GM21381 (cell line): ENCODE results near the gene TTC8.

Source experiments
- ATAC-seq: cut with Tn5 transposase; IDR thresholded peaks from one replicate; pipeline ENCODE4 v1.9.1; 2021; ENCODE audit warnings: mild to moderate bottlenecking, moderate library complexity; ENCODE audit not compliant: unreplicated experiment

Gene TTC8

DNA sequence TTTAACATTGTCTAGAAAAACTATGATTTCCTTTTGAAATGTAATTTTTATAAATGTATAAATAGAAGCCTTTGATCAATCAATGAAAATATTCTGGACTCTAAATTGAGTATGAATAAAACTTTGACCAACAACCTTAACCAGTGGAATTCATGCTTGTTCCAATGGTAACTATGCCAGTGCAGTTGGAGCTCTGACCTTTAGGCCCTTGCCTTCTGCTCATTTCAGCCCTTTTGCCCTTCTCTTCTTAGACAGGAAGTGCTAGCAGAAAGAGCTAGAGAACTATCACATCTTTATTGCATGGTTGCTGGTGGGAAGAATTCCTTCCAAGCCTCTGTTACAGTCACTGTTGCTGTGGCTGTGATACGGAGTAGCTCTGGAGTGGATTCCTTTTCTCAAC is 39.7 kb downstream of the TTC8 start:
- ATAC-seq: no peak

DNA sequence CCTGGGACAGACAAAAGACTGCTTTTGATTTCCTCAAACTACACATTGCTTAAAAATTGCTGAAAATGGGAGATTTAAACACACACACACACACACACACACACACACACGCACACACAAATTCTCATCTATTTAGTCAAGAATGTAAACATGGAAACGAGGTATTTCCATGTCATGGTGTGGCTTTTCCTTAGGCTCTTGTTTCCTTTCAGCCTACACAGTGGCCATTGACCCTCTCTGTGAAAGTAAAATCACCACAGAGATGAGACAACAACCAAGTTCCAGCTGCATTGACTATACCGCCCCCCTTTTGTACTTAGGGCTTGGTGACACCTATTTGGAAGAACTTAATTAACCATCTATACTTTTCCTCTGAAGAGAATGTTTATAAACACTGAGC is 41.9 kb downstream of the TTC8 start:
- ATAC-seq: no peak

DNA sequence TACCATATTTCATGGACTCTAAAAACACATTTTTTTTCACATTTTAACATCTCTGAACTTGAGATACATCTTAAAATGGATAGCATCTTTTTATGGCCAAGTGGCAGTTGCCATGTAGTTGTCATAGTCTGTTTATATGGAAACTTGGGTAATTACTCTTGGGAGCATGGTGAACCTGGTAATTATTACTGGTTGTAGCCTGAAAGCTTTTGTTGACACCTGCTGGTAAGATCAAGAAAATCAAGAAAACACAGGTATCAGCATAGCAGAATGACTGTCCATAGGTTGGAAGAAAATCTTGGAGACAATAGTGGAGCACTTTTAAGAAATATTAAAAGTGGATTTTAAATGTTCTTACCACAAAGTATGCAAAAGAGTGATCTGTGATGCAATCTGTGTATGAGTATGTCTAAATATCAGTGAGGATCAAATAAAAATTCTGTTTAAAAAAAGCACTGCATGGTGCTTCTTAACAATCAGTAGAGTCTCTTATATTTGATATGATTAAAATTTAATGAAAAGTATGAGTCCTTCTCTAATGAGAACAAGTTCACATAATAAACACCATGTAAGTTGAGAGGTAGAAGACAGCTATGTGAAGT is 44.2 kb downstream of the TTC8 start:
- ATAC-seq: no peak

DNA sequence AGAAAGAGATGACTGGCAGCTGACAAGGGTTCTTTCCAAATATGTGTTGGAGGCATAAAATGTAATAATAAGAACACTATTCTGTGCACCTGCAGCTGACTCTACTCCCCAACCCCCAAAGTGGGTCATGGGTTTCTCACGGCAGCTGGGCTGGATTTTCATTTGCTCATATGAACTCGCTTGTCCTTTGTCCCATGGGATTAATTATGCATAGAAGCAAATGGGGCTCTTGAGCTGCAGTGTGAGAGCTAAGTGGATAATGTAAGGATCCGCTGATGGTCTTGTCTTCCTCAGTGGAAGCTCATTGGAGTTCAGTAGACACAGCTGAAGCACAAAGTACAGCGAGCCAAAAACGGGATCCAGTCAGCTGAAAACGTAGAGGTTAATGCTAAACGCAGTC is 46.3 kb downstream of the TTC8 start:
- ATAC-seq: no peak

DNA sequence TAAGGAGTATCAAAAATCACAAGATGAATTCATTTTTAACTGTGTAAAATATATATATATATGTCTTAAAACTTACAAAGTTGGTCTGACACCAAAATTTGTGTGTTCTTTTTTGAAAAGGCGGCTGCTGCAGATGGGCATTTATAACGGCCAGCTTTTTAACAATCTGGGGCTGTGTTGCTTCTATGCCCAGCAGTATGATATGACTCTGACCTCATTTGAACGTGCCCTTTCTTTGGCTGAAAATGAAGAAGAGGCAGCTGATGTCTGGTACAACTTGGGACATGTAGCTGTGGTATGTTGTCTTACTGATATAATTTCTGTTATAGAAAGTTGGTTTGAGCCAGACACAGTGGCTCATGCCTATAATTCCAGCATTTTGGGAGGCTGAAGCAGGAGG is 47.0 kb downstream of the TTC8 start:
- ATAC-seq: no peak

DNA sequence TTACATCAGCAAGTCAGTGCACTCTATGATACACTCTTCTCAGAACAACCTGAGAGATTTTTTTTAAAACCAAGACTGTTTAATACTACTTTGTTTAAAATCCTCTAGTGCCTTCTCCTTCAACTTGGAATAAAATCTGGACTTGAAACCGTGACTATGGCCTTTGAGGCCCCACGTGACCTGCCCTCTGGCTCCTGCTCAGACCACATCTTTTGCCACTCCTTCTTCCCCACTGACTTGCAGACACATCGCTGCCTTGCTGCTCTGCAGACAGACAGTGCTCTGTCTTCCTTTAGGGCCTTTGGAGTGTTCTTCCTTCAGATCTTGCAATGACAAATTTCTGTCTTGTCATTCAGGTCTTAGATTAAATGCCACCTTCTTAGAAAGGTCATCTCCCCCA is 48.5 kb downstream of the TTC8 start:
- ATAC-seq: no peak

DNA sequence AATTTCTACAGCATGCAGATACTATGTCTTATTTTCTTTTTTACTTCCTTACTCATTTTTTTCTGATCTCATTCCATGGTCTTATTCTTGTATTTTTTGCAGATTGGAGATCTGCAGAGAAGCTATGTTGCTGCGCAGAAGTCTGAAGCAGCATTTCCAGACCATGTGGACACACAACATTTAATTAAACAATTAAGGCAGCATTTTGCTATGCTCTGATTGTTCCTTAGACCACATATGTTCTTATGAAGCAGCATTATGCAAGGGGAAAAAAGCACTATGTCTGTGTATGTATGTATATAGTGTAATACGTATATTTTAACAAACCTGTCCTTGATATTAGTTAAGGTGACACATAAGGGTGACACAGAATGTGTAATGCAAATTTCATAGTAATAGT is 52.7 kb downstream of the TTC8 start:
- ATAC-seq: no peak

DNA sequence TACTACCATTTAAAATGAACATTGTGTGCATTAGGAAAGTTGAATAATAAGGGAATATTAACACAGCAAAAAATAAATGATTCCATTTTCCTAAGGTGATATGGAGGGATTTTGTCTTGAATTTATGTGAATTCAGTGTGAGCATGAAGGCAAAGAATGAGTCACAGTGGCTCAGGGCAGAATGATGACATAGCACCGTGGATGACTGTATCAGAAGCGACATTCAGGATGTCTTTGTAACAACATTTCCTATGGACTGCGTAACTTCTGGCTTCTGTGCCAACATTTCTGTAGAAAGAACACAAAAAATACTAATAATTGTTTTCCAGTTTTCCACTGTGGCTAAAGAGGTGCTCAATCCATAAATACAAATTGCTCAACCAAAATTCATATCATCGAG is 54.6 kb downstream of the TTC8 start:
- no peak for ATAC-seq

DNA sequence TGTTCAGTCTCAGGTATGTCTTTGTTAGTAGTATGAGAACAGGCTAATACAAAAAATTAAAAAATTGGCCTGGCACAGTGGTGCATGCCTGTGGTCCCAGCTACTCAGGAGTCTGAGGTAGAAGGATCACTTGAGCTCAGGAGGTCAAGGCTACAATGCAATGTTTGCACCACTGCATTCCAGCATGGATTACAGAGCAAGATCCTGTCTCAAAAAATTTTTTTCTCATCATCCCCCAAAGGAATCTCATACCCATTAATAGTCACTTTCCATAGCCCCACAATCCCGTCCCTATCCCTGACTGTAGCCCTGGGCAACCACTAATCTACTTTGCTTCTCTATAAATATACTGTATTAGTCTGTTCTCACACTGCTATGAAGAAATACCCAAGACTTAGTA is 57.8 kb downstream of the TTC8 start:
- no peak for ATAC-seq

DNA sequence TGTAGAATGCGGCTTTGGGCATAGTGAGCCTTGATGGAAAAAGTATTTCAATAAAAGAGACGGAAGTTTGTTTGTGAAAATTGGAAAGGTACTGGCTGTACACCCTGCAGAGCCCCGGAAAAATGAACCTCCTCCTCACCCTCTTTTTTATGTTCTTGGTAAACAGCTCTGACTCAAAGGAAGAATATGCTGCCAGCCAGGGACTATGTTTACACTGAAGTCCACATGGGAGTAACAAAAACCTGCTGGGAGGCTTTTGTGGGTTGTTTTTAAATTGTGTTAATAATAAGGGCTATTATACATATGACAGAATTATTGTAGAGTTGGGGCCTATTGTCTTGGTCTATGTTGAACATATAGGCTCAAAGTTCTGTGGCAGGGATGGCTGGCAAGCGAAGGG is 70.7 kb downstream of the TTC8 start:
- no peak for ATAC-seq

DNA sequence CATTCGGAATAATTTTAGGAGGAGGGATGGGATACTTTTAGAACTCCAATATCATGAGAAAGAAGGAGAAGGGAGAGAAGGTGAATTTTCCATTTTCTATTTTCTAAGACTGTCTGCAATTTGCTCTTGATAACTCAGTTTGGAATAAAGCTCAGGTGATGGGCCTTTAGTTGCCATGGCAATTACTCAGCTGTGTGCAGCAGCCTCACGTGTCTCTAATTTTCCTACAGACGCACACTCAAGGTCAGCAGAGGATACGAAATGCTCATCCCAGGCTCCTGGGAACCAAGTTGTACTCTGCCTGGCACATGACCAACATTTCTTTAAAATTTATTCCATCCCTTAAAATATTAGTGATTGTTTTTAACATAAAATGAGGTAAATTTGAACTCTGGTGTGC is 76.7 kb downstream of the TTC8 start:
- ATAC-seq: no peak

DNA sequence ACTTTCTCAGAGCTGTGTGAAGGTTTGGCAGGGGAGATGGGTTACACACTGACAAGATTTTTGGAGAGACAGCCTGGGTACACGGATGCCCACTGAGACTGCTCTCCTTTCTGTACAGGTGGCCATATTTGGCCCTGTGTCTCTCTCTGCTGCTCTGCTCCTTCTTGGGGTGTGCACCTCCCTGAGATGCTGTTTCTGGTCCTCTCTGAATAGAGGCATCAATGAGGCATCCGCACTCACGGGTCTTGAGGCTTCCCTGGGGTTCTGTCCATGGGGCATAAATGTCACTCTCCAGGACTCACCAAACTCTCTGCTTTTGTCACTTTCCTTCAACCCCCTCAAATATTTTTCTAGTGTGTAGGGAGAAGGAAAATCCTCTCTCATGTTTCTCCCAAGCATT is 77.5 kb downstream of the TTC8 start:
- ATAC-seq: no peak

DNA sequence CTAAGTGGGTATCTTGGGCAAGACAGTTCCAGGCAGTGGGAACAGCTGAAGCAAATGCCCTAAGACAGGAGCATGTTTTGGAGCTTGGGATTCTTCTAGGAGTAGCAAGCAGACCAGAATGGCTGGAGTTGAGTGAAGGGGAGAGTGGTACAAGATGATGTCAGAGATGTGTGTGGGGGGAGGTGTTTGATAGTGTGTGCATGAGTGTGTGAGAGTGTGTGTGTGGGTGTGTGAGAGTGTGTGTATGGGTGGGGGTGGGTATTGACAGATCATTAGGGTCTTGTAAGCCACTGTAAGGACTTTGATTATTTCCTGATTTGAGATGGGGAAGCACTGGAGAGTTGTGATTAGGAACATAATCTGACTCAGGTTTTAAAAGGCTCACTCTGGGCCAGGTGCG is 78.4 kb downstream of the TTC8 start:
- ATAC-seq: no peak

DNA sequence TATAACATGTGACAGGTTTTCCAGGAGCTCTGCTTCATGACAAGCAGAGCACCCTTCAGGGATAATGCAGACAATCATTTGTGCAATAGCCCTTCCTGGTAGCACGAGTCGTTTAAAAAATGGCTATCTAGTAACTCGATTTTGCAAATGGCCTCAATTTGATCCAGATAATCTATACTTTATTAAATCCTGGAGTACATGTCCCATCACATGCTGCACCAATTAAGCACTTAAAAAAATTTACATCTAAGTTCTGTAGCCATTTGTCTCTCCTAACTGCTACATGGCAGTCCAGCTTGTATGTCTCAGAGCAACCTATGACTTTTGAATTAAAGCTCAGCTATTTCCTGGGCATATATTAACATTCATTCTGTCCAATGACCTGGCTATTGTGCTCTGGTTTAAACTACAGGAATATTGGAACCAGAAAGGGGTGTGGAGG is 79.8 kb downstream of the TTC8 start:
- ATAC-seq: no peak

DNA sequence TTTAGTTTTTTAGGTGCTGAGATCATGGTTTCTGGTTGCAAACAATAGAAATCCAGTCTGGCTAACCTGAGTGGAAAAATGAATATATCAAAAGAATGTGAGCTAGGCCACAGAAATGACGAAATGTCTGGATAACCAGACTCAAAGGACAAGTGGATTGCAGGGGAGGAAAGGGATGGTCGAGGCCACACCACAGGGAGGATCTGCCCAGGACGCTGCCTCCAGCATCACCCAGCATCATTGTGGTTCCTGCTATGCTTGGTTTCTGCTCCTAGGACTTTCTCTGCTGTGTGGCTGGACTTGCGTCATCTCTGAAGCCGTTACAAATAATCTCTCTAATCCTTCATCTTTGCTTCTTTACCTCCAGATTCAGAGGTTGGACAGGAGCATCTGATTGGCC is 80.4 kb downstream of the TTC8 start:
- no peak for ATAC-seq

DNA sequence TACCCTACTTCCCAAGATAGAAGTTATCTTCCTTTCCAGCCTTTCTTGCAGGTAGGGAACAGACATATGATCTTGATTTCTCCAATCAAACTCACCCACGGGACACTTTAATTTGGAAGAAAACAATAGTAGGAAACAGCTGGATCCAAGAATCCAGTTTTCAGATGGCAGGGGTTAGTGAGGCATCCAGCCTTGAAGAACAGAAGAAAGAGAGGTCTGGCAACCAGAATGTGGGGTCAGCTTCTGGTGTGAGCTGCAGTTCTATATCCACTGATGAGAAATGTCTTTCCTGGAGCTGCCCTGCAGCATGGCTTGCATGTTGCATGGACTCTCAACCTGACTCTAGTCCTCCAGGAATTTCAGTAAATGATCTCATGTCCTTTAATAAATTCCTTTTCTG is 83.8 kb downstream of the TTC8 start:
- ATAC-seq: no peak

DNA sequence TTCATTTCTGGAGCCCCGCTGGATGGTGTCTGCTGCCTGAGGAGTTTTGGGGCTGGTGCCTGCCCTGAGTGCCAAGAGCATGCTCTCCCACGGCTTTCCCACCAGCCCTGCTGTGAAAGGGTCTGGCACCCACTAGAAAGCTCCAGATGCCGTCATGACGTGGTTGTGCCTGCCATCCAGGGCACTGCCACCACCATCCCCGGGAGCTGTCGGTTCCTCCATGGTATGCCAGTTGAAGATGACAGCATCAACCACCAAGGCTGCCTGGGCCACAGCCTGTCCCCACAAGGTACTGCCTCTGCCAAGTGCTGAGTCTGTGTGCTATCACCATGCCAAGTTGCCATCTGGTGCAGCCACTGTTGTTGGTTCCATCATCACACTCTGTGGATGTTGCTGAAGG is 85.9 kb downstream of the TTC8 start:
- ATAC-seq: no peak

DNA sequence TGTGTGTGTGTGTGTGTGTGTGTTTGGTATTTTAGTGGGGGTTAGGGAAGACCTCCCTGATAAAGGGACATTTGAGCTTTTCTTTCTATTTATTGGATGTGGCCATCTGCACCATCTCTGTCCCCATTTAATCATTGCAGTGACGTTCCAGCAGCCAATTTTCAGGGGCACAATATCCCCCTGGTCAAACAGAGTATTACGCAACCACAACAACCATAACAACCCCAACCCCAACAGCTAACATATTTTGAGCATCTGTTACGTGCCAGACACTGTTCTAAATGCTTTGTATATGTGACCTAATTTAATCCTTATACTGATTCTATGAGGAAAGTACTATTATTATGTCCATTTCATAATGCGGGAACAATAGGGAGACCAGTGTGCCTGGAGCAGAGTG is 87.4 kb downstream of the TTC8 start:
- no peak for ATAC-seq

DNA sequence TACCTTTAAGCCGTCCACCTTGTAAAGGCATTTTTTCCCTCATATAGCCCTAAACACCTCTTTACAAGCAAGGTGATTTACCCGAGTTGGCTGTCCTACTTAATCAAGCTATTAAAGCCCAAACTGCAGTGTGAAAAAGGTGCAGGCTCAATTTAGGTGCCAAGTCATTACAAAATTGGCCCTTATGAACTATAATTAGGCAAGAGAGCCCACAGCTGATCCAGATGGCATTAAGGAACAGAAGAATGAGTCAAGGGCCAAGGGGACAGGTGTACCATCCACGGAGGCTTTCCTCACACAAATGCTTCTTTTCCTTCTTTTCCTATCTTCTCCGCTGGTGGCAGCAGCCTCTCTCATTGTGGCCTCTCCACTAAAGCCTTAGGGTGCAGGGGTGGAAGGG is 90.5 kb downstream of the TTC8 start:
- no peak for ATAC-seq

DNA sequence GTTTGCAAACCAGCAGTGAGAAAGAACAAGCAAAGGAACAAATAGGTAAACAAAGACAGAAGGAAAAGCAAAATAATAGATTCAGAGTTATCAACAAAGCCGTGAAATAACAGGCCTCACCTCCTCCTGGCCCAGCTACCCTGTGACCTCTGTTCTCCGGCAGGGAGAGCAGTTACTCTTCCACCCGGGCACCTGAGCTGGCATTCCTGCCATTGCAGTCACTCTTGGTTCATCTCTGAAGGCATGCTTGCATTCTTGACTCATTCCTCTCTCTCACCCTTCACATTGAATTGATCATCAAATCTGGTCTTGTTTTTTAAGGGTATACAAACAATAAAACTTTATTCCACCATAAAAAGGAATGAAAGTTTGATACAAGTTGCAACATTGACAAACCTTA is 95.1 kb downstream of the TTC8 start:
- no peak for ATAC-seq
